ENCODE measurements around the gene MYCBP2.

MYCBP2 gene

GRCh38 chr13:77353995-77354394 lies 27.1 kb upstream of the MYCBP2 start:
- CTCF ChIA-PET, result no interaction called here
- H3K36me3 ChIP-seq (ENCODE audit: control insufficient read depth in 2 of 2, insufficient read depth in 1 of 2, low read length in 2 of 2), result no peaks in the 10 kb centered on the region
- H3K27ac ChIP-seq (ENCODE audit: extremely low read depth, low read depth, low read length), result no peak overlapping the region
- H3K4me3 ChIP-seq (ENCODE audit: low read depth, low read length), result no peak overlapping the region
- TF ChIP-seq PRDM1 (tag by site-specific recombination; IDR thresholded peaks at IDR 0.05) (no peak), ZNF140 (tag by site-specific recombination; IDR thresholded peaks at IDR 0.05) (0 out of 2 replicates have a peak, but pooled peaks have one; percentile 11)
- POLR2A ChIA-PET, result no interaction called here
- H3K9me3 ChIP-seq (ENCODE audit: control insufficient read depth, insufficient read depth, low read depth, low read length), result no peaks in the 10 kb centered on the region
- H3K4me1 ChIP-seq (ENCODE audit: control insufficient read depth, insufficient read depth, low read length), result no peaks in the 10 kb centered on the region

- H3K27ac ChIP-seq (ENCODE audit: extremely low read depth, low read depth, low read length), result no peak overlapping the region
- no peak overlapping the region for H3K4me3 ChIP-seq (ENCODE audit: low read depth, low read length)
- no peaks in the 10 kb centered on the region for H3K9me3 ChIP-seq (ENCODE audit: control insufficient read depth, insufficient read depth, low read depth, low read length)
- no peaks in the 10 kb centered on the region for H3K36me3 ChIP-seq (ENCODE audit: control insufficient read depth in 2 of 2, insufficient read depth in 1 of 2, low read length in 2 of 2)
- no peak for TF ChIP-seq ZNF175 (tag by site-specific recombination; IDR thresholded peaks at IDR 0.05)
- no peak for TF ChIP-seq ZNF26 (tag by site-specific recombination; IDR thresholded peaks at IDR 0.05)
- no peak for TF ChIP-seq BCL11B (tag by site-specific recombination; IDR thresholded peaks at IDR 0.05; ENCODE audit: low read depth)
- no peak for TF ChIP-seq ZNF660 (tag by site-specific recombination; IDR thresholded peaks at IDR 0.05)
- TF ChIP-seq HOXA7 (CRISPR knock-in tag; IDR thresholded peaks at IDR 0.05; ENCODE audit: borderline replicate concordance), result no peak
- no peak for TF ChIP-seq WT1 (tag by site-specific recombination; IDR thresholded peaks at IDR 0.05)
- TF ChIP-seq SETDB1 (IDR thresholded peaks at IDR 0.05; ENCODE audit: insufficient read length, low read length), result no peak
- TF ChIP-seq ZNF560 (tag by site-specific recombination; IDR thresholded peaks at IDR 0.05; ENCODE audit: borderline replicate concordance), result no peak
- TF ChIP-seq ZNF776 (tag by site-specific recombination; IDR thresholded peaks at IDR 0.05; ENCODE audit: borderline replicate concordance), result no peak
- no peak for TF ChIP-seq EGR2 (tag by site-specific recombination; IDR thresholded peaks at IDR 0.05; ENCODE audit: low read depth)
- TF ChIP-seq GLI4 (tag by site-specific recombination; IDR thresholded peaks at IDR 0.05), result no peak
- no peak for TF ChIP-seq ZXDB (tag by site-specific recombination; IDR thresholded peaks at IDR 0.05)
- no peak for TF ChIP-seq ZNF530 (tag by site-specific recombination; IDR thresholded peaks at IDR 0.05; ENCODE audit: low read depth)
- TF ChIP-seq ZSCAN16 (tag by site-specific recombination; IDR thresholded peaks at IDR 0.05), result no peak
- TF ChIP-seq PRDM6 (tag by site-specific recombination; IDR thresholded peaks at IDR 0.05), result no peak
- H3K4me1 ChIP-seq (ENCODE audit: control insufficient read depth, insufficient read depth, low read length), result no peaks in the 10 kb centered on the region
- CTCF ChIA-PET, result no interaction called here
- POLR2A ChIA-PET, result no interaction called here
Measured at GRCh38 chr13:77351315-77351714, 24.4 kb upstream of the MYCBP2 start.

GRCh38 chr13:77350811-77351210 lies 23.9 kb upstream of the MYCBP2 start:
- no peak overlapping the region for H3K27ac ChIP-seq (ENCODE audit: extremely low read depth, low read depth, low read length)
- ChIA-PET CTCF (no interaction called here), POLR2A (no interaction called here)
- H3K4me1 ChIP-seq (ENCODE audit: control insufficient read depth, insufficient read depth, low read length), result no peaks in the 10 kb centered on the region
- no peaks in the 10 kb centered on the region for H3K36me3 ChIP-seq (ENCODE audit: control insufficient read depth in 2 of 2, insufficient read depth in 1 of 2, low read length in 2 of 2)
- no peaks in the 10 kb centered on the region for H3K9me3 ChIP-seq (ENCODE audit: control insufficient read depth, insufficient read depth, low read depth, low read length)
- no peak overlapping the region for H3K4me3 ChIP-seq (ENCODE audit: low read depth, low read length)
- TF ChIP-seq ZNF488 (tag by site-specific recombination; IDR thresholded peaks at IDR 0.05) (no peak), ZBTB44 (tag by site-specific recombination; IDR thresholded peaks at IDR 0.05) (no peak), ZNF626 (tag by site-specific recombination; IDR thresholded peaks at IDR 0.05) (no peak), OVOL3 (tag by site-specific recombination; IDR thresholded peaks at IDR 0.05) (no peak), ZNF785 (tag by site-specific recombination; IDR thresholded peaks at IDR 0.05) (no peak), ZNF654 (tag by site-specific recombination; IDR thresholded peaks at IDR 0.05; ENCODE audit: low read depth) (no peak), ZNF214 (tag by site-specific recombination; IDR thresholded peaks at IDR 0.05; ENCODE audit: borderline replicate concordance) (no peak), ZNF623 (tag by site-specific recombination; IDR thresholded peaks at IDR 0.05) (no peak), ZNF266 (tag by site-specific recombination; IDR thresholded peaks at IDR 0.05; ENCODE audit: low read depth) (no peak)

All from HEK293 (cell line).